Activated CD4-positive, CD25-positive, alpha-beta regulatory T cell treated with anti-CD3 and anti-CD28 coated beads, Interleukin-2, amount 50 U/mL, for 24 hours (primary cell): ENCODE results near the gene DLG2.

Experiments used
- ATAC-seq, 2 donors: fragments of 150-1000 bp; cut with Tn5 transposase; one replicate each; pipeline ENCODE4 v1.10.0; 2021; ENCODE audit warnings: mild to moderate bottlenecking in 1 of 2, moderate library complexity in 1 of 2

Gene DLG2

DNA sequence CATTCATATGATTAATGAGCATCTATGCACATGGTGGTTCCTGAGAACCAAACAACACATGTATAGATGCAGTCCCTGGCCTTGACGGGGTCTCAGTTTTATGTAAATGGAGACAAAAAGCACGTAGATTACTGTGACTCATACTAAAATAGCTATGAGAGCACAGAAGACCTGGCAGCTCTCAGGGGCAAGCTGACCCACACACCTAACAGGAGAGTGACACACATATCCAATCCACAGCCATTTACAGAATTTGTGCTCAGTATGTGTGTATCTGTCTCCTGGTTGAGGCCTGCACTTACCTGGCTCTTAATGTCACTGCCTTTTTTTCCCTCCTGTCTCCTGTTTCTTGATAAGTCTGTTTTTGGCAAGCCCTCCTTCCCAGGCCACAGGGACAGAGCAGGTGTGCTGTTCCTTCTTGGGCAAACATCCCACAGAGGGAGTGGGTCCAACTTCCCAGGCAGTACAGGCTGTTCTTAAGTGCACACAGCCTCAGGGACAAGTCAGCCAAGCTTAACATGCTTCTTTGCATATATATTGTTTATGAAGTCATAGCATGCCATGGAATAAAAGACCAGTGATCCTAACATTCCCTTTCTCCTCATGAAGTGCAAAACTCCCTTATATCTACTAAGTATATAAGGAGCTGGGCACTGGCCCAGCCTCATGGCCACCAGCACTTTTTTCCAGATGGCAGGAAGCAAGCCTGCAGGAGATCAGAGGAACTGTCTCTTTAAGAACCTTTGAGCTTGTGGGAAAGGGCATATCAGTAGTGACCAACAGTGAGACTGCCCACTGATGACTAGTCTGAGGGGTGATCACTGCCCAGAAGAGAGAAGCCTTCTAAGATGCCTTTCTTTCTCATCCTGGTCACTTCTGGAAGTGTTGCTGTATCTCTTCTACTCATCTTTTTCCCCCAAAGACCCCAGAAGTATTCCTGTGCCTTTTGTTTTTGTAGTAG is 2216.3 kb downstream of the DLG2 start:
- ATAC-seq = no peak

GRCh38 chr11:83409891-83410290 is 2217.3 kb downstream of the DLG2 start:
- no peak for ATAC-seq

DNA sequence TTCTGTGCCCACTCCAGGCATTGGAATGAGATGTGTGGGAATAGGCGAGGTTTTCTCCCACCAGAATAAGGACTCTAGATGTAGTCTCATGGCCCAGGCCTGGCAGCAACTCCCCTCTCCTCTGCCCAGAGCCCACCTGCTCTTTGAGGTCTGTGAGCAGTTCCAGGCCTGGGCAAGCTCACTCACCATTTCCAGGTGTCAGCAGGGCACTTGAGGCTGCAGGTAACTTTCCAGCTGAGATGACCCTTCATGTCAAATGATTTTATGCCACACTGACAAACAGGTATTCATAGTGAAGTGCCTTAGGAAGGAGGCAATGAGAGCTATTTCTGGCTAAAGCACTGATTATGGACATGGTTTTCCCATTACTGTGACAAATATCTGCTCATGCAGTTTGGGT is 2217.7 kb downstream of the DLG2 start:
- no peak for ATAC-seq

- ATAC-seq = no peak
Observed at GRCh38 chr11:83408946-83409345, 2218.2 kb downstream of the DLG2 start.
